Epithelial cell of proximal tubule (primary cell): ENCODE results near the gene SPECC1L. TPM values are rescaled to one million over a fixed set of nuclear protein-coding genes. Genes with fewer than 3 reads are reported as not detected.

Experiments used
- DNase-seq: peaks from one replicate; pipeline ENCODE4 v3.0.0-alpha.2; 2011; ENCODE audit warnings: low read depth
- H3K4me3 ChIP-seq: 2 replicates; pipeline ENCODE4 v1.5.1; 2011; ENCODE audit warnings: low read depth, mild to moderate bottlenecking, low read length
- CTCF ChIP-seq: conservative IDR thresholded peaks from 2 replicates; pipeline ENCODE4 v1.5.1; 2012; ENCODE audit warnings: low read depth, mild to moderate bottlenecking, low read length
- total RNA-seq: library from RNA; depleted of rRNA; stranded (reverse); fragments of >200 nt; gene quantifications from 2 replicates; pipeline ENCODE4 v1.2.3, GENCODE V29; 2015

The SPECC1L gene
- total RNA-seq, 1 donor from 2014 or later = 22.7 TPM

- TF ChIP-seq CTCF = no peak
- no peak for DNase-seq
- H3K4me3 ChIP-seq = no peak overlapping the region
These were observed 156.3 kb downstream of the SPECC1L start for GRCh38 chr22:24426851-24427499.

- TF ChIP-seq CTCF = no peak
- no peak for DNase-seq
- no peak within 1 kb of the TSS for H3K4me3 ChIP-seq
These were observed 157.0 kb downstream of the SPECC1L start, which contains the start of gene ADORA2A for GRCh38 chr22:24427500-24428164. Gene ADORA2A (plus strand): TSS chr22:24427599. CDS start chr22:24433405, 5,806 bp downstream.

- no peak for TF ChIP-seq CTCF
- H3K4me3 ChIP-seq = no peak overlapping the region
- no peak for DNase-seq
These were observed 158.2 kb downstream of the SPECC1L start for GRCh38 chr22:24428751-24429410.

- DNase-seq = no peak
- H3K4me3 ChIP-seq = no peak overlapping the region
- TF ChIP-seq CTCF = no peak
These were observed 159.1 kb downstream of the SPECC1L start for GRCh38 chr22:24429411-24430365.

- DNase-seq = no peak
- no peak for TF ChIP-seq CTCF
- H3K4me3 ChIP-seq = no peak overlapping the region
These were observed 160.0 kb downstream of the SPECC1L start for GRCh38 chr22:24430431-24431308.
